Measurements from ENCODE around the gene FAM151A.
"Not testable (repeated sequence)": the region's sequence is repeated elsewhere in the genome, so short reads cannot be mapped to it uniquely, and the experiment has no call there.

FAM151A gene

DNA sequence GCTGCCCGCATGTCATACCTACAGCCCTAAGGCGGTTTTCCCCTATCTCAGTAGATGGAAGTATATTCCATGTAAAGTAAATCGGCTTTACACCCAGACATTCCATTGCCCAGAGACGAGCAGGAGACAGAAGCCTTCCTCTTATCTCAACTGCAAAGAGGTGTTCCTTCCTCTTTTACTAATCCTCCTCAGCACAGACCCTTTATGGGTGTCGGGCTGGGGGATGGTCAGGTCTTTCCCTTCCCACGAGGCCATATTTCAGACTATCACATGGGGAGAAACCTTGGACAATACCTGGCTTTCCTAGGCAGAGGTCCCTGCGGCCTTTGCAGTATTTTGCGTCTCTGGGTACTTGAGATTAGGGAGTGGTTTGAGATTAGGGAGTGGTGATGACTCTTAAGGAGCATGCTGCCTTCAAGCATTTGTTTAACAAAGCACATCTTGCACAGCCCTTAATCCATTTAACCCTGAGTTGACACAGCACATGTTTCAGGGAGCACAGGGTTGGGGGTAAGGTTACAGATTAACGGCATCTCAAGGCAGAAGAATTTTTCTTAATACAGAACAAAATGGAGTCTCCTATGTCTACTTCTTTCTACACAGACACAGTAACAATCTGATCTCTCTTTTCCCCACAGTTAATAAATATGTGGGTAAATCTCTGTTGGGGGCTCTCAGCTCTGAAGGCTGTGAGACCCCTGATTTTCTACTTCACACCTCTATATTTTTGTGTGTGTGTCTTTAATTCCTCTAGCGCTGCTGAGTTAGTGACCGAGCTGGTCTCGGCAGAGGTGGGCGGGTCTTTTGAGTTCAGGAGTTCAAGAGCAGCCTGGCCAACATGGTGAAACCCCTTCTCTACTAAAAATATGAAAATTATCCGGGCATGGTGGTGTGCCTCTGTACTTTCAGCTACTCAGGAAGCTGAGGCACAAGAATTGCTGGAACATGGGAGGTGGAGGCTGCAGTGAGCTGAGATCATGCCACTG is 13.4 kb upstream of the FAM151A start:
- DNase-seq = not testable (repeated sequence)

GRCh38 chr1:54635804-54636203 is 12.5 kb upstream of the FAM151A start:
- DNase-seq = not testable (repeated sequence)

GRCh38 chr1:54627196-54627595 is 3.9 kb upstream of the FAM151A start:
- DNase-seq = no peak

DNA sequence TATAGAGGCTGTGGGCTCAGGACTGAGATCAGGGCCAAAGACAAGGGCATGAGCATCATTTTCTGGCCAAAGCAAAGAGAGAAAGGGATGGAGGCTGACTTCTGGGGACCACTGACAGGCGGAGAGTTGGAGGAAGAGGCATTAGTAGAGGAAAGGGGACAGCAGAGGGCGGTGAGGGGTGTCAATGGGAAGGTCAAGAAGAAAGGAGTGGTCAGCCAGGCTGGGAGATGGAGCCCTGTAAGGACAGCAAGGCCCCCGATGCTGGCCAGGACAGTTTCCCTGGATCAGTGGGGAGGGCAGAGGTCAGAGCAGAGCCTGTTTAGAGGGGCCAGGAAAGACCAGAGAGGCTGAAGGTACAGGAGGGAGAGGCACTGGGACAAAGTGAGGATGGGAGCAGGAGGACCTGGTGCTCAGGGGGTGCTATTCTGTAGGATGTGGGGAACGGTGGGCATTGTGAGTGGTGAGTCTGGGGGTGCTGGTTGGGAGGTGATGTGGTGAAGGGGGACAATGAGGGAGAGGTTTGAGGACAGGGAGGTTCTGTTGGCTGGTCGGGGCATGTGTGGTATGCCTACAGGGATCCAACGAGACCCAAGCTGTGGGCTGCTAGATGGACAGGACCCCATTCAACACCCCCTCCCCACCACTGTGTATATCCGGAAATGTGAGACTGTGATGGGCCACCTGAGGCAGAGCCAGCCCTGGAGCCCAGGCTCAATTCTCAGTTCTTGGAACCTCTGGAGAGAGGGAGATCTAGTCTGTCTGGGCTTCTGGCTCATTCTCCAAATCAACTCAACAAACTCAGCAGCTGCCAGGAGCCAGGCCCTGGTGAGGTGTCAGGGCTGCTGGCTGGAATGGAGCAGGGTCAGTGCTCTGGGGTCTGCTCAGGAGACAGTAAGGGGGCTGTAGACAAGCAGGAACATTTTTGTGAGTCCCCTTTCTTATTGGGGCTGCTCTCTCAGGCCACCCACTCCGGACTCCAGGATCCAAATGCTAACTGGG is 1.4 kb upstream of the FAM151A start:
- no peak for DNase-seq

DNA sequence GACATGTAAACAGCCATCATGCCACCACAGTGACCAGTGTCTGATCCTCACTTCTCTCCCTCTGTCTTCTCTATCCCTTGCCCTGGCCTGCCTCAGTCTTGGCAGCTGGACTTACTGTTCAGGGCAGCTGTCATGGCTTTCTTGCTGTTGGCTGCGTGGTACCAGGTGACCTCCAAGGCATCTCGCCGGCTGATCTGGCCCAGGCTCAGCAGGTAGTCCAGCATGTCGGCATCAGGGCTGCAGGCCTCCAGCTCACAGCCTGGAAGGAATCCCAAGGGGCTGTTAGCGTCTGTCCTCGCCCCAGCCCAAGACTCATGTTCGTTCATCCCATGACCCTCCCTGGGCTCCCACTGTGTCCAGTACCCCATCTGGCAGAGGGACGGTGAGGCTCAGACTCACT is 3.6 kb downstream of the FAM151A start:
- DNase-seq = no peak

DNA sequence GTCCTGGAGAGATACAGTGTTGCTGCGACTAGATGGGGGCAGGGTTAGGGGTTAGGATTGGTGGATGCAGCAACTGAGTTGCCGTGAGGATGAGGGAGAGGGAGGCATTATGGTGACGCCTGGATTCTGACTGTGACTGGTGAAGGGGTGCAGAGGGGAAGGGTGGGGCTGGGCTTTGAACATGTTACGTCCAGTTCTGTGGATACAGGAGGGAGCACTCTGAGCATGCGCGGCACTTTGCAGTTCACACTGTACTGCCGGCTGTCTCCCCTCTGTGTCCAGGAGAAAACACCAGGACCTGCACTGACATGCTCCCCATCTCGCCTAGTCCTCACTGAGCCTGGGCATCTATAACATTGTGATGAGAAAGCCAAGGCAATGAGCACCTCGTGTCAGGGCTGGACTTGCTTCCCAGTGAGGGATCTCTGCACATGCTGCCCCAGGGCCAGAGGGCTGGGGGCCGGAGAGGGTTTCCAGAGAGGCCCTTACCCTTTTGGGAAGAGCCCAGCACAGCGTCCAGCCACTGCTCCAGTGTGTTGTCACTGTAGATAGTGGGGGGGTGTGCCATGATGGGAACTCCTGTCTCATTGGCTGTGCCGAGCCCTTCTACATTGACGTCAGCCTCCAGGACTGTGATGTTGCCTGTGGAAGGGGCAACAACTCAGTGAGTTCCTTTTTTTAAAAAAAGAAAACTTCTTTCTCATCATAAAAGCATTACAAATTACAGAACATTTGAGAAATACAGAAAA is 7.6 kb downstream of the FAM151A start:
- DNase-seq = no peak

GRCh38 chr1:54614563-54614962 is 8.8 kb downstream of the FAM151A start:
- no peak for DNase-seq

DNA sequence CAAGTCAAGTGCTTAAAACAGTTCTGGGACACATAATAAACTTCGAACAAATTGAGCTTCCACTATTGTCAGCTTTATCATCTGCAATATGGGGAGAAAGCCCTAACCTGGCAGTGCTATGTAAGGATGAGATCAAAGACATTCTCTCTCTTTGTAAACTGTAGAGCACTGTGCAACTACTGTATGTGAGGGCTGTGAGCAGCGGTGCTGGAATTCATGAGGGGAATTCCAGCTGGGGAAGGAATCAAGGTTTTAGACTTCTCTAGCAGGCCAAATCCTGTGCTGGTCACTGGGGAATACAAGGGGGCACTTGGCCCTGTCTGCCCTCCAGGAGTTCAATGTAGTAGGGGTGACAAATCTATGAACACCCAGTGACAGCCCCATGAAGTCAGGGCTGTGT is 9.3 kb downstream of the FAM151A start:
- no peak for DNase-seq

DNA sequence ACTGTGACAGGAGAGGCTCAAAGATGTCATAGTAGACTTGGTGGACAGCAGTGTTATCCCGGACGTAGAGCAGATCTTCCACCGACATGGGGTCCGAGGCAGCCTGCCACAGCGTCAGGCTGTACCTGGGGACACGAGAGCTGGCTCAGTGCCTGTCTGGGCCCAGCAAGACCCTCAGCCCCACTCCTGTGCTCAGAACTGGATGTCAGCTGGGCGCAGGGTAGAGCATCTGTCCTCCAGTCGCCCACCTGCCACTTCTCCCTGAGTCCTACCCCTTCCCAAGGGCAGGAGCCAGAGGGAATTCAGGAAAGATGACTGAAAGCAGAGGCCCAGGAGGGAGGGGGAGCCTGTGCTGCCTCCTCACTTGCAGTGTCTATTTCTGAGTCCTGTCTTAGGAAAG is 11.7 kb downstream of the FAM151A start:
- DNase-seq = no peak

DNA sequence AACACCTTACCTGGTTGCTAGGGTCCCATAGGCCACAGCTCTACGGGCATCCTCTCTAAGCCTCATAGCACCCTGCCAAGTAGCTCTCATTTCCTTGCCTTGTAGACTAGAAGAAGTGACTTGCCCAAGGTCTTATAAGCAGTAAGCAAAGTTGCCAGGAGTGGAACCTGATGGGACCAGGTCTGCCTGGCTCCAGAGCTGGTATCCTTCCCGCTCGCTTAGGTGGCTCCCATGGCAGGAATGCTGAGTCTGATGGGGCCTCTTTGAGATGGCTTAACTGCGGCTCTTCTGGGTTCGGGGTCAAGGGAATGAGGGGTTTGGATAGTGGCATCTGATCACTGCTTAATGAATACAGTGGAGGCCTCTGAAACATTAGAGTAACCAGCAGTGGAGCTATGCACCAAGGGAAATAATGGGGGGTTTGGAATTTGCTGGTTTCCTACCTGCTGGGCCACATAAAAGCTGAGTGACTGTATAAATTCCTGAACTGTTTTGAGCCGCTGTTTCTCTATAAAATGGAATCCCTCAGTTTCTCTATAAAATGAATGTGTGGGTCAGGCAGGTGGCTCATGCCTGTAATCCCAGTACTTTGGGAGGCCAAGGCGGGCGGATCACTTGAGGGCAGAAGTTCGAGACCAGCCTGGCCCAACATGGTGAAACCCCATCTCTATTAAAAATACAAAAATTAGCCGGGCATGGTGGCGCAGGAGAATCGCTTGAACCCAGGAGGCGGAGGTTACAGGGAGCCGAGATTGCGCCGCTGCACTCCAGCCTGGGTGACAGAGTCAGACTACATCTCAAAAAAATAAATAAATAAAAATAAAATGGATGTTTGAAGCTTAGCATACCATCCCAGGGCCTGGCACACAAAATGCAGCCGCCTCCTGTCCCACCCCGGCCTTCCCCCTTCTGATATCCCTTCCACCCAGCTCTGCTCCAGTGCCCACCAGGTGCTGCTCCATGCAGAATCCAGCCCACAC is 12.4 kb downstream of the FAM151A start:
- no peak for DNase-seq

DNA sequence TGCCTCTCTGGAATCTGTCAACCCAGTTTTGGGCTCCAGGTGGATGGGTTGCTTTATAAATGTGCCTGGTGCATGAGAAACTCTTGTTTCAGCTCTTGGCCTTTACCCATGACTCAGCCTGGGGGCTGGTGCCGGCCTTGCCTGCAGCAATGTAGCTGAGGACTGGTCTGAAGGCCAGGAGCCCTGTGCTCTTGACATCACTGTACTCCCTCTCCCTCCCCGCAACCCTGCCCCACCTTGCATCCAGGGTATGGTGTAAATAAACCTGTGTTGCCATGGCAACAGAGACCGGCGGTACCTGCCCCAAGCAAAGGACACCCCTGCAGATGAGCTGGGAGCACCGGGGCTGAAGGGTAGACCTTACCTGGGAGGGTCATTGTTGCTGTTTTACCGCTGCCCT is 13.3 kb downstream of the FAM151A start:
- no peak for DNase-seq

- no peak for DNase-seq
Observed at GRCh38 chr1:54609301-54609921, 13.9 kb downstream of the FAM151A start.

DNA sequence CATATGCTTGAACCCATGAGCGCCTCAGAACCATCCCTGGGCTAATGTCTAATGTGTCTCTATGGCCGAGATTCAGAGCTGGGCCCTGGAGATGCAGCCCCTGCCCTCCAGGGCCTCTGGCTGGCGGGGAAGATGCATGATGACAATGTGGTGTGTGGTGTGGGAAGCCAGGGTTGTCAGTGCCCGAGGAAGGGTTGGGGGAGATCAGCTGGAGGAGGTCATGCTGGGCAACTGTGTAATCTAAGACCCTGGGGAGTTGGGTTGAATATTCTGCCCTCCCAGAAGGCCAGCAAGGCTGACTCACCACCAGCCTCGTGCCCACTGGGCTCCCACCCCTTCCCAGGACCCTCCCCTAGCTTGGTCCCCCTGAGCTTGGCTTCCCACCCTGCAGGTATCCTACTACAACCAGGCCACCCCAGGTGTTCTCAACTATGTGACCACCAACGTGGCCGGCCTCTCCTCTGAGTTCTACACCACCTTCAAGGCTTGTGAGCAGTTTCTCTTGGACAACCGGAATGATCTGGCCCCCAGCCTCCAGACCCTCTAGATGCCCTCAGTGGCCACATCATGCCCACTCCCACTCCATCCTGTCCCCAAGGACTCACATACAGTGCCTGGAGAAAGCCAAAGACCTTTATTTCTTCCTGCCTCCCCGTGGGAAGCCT is 14.6 kb downstream of the FAM151A start:
- DNase-seq = no peak

GRCh38 chr1:54607821-54608565 is 15.3 kb downstream of the FAM151A start:
- DNase-seq = no peak

DNA sequence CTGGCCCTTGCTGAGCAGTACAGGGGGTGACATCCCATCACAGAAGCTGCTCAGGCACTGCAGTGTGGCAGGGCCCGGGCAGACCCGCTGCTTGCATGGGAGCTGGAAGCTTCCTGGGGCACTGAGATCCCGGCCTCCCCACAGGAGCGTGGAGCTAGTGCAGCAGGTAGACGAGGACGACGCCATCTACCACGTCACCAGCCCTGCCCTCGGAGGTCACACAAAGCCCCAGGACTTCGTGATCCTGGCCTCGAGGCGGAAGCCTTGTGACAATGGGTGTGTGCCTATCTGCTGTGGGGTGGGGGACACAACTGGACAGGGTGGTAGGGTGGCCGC is 16.4 kb downstream of the FAM151A start:
- DNase-seq = no peak

- DNase-seq = peak; percentile 94
Observed at GRCh38 chr1:54606096-54606989, 17.0 kb downstream of the FAM151A start.

DNA sequence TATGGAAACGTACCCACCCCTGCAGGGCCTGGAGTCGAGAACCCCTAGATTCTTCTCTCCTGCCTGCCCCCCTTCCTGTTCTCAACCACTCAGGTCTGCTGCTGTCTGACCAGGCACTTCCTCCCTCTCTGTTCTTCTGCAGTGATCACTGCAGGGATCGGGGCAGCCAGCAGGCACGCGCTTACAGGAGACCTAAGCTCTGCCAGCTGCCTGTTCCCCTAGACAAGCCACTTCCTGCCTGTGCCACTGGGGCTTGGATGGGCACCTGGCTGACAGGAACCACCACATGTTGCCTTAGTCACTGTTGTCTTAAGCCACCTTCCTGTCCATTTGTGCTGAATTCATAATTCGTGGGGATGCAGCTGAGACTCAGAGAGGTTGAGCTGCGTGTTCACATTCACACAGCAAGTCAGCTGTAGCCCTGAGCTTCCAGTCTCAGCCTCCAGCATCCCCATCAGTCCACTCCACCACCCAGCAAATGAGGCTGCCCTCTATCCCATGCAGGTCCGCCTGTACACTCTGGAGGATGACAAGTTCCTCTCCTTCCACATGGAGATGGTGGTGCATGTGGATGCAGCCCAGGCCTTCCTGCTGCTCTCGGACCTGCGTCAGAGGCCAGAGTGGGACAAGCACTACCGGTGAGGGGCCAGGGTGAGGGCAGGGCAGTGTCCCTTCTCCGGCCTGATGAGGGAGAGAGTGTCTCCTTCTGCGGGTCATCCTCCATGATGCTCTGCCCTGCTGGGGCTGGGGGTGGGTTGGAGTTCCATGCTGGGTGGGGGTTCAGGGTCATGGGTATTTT is 18.6 kb downstream of the FAM151A start:
- DNase-seq = no peak

DNA sequence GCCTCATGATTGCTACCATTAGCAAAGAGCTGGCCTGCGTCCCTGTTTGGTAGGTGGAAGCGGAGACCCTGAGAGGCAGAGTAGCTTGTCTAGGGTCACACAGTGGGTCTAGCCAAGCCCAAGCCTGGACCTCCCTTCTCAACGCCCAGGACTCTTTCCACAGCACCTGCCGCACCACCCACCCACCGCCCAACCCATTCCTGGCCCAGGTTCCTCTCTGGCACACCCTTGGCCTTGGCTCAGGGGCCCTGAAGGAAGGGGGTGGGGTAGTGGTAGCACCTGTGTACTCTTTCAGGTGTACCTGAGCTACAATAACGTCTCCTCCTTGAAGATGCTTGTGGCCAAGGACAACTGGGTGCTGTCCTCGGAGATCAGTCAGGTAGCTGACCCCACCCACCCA is 19.3 kb downstream of the FAM151A start:
- no peak for DNase-seq
